Measurements from ENCODE around the gene CACNB4. TPM values are rescaled to one million over a fixed set of nuclear protein-coding genes. Genes with fewer than 3 reads are reported as not detected.
A peak's percentile ranks its signal among the peaks of the same experiment; 100 is the strongest.
"Not testable (repeated sequence)": the region's sequence is repeated elsewhere in the genome, so short reads cannot be mapped to it uniquely, and the experiment has no call there.

The CACNB4 gene
- total RNA-seq, 1 donor from 2014 or later, result 3.7 TPM

DNA sequence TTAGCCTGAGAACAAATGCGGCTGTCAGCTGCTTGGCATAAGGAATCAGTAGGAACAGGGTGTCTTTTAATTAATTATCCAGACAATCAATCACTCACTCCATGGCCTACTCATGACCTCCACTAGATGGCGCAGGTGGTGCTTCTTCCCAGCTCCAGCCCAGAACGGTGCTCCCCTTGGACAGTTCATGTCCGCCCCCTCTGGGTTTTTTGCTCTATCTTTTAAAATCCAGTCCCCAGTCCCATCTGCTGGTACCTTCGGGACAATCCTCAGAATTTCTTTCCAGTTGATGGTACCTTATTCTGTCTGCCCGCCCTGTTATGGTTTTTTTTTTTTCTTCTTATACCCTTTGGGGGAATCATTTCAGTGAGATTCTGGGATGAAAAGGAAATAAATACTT is 99.8 kb downstream of the CACNB4 start:
- no peaks in the 10 kb centered on the region for H3K36me3 ChIP-seq
- H3K9me3 ChIP-seq, result no peaks in the 10 kb centered on the region
- intact Hi-C loops (cut with DNase I), result no loop called here
- no peak for DNase-seq (ENCODE audit: low spot score in 2 of 2)
- H3K27me3 ChIP-seq, result no peaks in the 10 kb centered on the region
- H3K4me3 ChIP-seq, result no peak overlapping the region
- TF ChIP-seq CTCF (IDR thresholded peaks at IDR 0.05), result peak; percentile 13 to 60 (median 52)
- H3K4me1 ChIP-seq, result peaks cover 7 to 12% of the 10 kb centered on the region in 2 donors
- H3K27ac ChIP-seq, result no peak overlapping the region

- peak overlapping the region; percentile 41 to 58 for H3K27ac ChIP-seq
- no peak for DNase-seq (ENCODE audit: low spot score in 2 of 2)
- intact Hi-C loops (cut with DNase I), result loop anchor here (2.0 kb wide), 1 partner anchor 50 kb away; no protein-coding TSS in a partner anchor
These were observed 102.4 kb downstream of the CACNB4 start for GRCh38 chr2:151996243-151997003.

GRCh38 chr2:151995161-151995557 is 103.7 kb downstream of the CACNB4 start:
- intact Hi-C loops (cut with DNase I), result no loop called here
- no peaks in the 10 kb centered on the region for H3K27me3 ChIP-seq
- no peak for DNase-seq (ENCODE audit: low spot score in 2 of 2)
- H3K4me1 ChIP-seq, result peaks cover 7 to 11% of the 10 kb centered on the region in 2 donors
- H3K9me3 ChIP-seq, result no peaks in the 10 kb centered on the region
- no peak overlapping the region for H3K27ac ChIP-seq
- TF ChIP-seq CTCF (IDR thresholded peaks at IDR 0.05), result no peak
- H3K36me3 ChIP-seq, result no peaks in the 10 kb centered on the region
- no peak overlapping the region for H3K4me3 ChIP-seq

More at GRCh38 chr2:151996243-151997003, 102.4 kb downstream of the CACNB4 start:
- Histone ChIP-seq H3K9me3 (no peaks in the 10 kb centered on the region), H3K27me3 (no peaks in the 10 kb centered on the region), H3K36me3 (no peaks in the 10 kb centered on the region), H3K4me3 (no peak overlapping the region), H3K4me1 (peaks cover 7 to 11% of the 10 kb centered on the region in 2 donors)
- no peak for TF ChIP-seq CTCF (IDR thresholded peaks at IDR 0.05)

DNA sequence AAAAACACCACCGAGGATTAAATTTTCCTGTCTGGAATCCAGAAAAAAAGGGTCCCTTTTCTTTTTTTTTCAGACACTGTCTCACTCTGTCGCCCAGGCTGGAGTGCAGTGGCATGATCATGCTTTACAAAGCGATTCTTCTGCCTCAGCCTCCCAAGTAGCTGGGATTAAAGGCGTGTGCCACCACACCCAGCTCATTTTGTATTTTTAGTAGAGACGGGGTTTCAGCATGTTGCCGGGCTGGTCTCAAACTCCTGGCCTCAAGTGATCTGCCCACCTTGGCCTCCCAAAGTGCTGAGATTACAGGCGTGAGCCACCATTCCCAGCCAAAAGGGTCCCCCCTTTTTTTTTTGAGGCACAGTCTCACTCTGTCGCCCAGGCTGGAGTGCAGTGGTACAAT is 104.7 kb downstream of the CACNB4 start:
- H3K36me3 ChIP-seq; H3K27me3 ChIP-seq; H3K9me3 ChIP-seq; DNase-seq (ENCODE audit: low spot score in 2 of 2); H3K4me3 ChIP-seq; intact Hi-C loops (cut with DNase I): not testable (repeated sequence)
- Histone ChIP-seq H3K4me1 (peaks cover 7 to 11% of the 10 kb centered on the region in 2 donors), H3K27ac (peak overlapping the region in 1 of 2 donors; percentile 15)

GRCh38 chr2:151991010-151991409 is 107.8 kb downstream of the CACNB4 start:
- Histone ChIP-seq H3K4me1 (peaks cover 3 to 5% of the 10 kb centered on the region in 2 donors), H3K27me3 (no peaks in the 10 kb centered on the region), H3K4me3 (no peak overlapping the region), H3K36me3 (no peaks in the 10 kb centered on the region), H3K9me3 (no peaks in the 10 kb centered on the region), H3K27ac (no peak overlapping the region)
- DNase-seq (ENCODE audit: low spot score in 2 of 2), result no peak
- TF ChIP-seq CTCF (IDR thresholded peaks at IDR 0.05), result no peak
- intact Hi-C loops (cut with DNase I), result no loop called here

GRCh38 chr2:151989378-151989777 is 109.5 kb downstream of the CACNB4 start:
- TF ChIP-seq CTCF (IDR thresholded peaks at IDR 0.05), result no peak
- intact Hi-C loops (cut with DNase I), result no loop called here
- Histone ChIP-seq H3K4me3 (no peak overlapping the region), H3K27me3 (no peaks in the 10 kb centered on the region), H3K9me3 (no peaks in the 10 kb centered on the region), H3K27ac (no peak overlapping the region), H3K36me3 (no peaks in the 10 kb centered on the region), H3K4me1 (no peaks in the 10 kb centered on the region)
- no peak for DNase-seq (ENCODE audit: low spot score in 2 of 2)
